ENCODE data around the gene C6orf89. TPM values are rescaled to one million over a fixed set of nuclear protein-coding genes. Genes with fewer than 3 reads are reported as not detected.

Gene C6orf89
- total RNA-seq, 4 donors from 2014 or later, result 7.8 to 41.8 (median 28.2) TPM

DNA sequence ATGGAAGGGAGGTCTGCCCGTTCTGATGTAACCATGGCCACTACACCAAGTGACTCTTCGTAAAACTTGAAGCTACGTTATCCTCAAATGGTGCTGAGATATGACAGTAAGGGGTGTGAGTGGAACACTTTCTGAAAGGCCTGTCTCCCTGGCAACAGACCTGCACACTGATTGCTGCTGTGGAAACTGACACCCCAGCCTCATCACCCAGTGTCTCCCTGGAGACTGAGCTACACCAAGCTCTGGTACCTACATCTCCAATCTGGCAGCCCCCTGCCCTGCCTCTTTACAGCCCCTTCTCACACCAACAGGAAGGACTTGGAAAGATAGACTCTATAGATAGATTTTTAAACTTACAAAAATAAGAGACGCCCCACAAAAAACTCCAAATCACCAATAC lies 82.0 kb downstream of the C6orf89 start:
- DNase-seq, result no peak
- Histone ChIP-seq H3K27me3 (no peaks in the 10 kb centered on the region), H3K9me3 (no peaks in the 10 kb centered on the region), H3K36me3 (peaks cover 0 to 53% (median 22%) of the 10 kb centered on the region in 4 donors), H3K27ac (no peak overlapping the region), H3K4me3 (no peak overlapping the region), H3K4me1 (peaks cover 0 to 5% (median 0%) of the 10 kb centered on the region in 4 donors)
- TF ChIP-seq EP300 (IDR thresholded peaks at IDR 0.05; ENCODE audit: low read depth) (no peak), POLR2AphosphoS5 (IDR thresholded peaks at IDR 0.05) (no peak), POLR2A (IDR thresholded peaks at IDR 0.05) (no peak)
- TF ChIP-seq, protein P1, sequence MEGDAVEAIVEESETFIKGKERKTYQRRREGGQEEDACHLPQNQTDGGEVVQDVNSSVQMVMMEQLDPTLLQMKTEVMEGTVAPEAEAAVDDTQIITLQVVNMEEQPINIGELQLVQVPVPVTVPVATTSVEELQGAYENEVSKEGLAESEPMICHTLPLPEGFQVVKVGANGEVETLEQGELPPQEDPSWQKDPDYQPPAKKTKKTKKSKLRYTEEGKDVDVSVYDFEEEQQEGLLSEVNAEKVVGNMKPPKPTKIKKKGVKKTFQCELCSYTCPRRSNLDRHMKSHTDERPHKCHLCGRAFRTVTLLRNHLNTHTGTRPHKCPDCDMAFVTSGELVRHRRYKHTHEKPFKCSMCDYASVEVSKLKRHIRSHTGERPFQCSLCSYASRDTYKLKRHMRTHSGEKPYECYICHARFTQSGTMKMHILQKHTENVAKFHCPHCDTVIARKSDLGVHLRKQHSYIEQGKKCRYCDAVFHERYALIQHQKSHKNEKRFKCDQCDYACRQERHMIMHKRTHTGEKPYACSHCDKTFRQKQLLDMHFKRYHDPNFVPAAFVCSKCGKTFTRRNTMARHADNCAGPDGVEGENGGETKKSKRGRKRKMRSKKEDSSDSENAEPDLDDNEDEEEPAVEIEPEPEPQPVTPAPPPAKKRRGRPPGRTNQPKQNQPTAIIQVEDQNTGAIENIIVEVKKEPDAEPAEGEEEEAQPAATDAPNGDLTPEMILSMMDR (IDR thresholded peaks at IDR 0.05), result no peak
- 91 to 100% methylated on average over 1 to 4 of the region's 4 CpGs for whole genome bisulfite sequencing, 2 donors (ENCODE audit: low coverage in 1 of 2)
- intact Hi-C loops (cut with DNase I; ENCODE audit: low total_unique reads) (no loop called here), in situ Hi-C loops (cut with MboI; ENCODE audit: low pct_ligation_motif_present in 1 of 4, low pct_unique_long_range_greater_than_20kb in 1 of 4, low sequenced_read_pairs in 3 of 4) (no loop called here)

DNA sequence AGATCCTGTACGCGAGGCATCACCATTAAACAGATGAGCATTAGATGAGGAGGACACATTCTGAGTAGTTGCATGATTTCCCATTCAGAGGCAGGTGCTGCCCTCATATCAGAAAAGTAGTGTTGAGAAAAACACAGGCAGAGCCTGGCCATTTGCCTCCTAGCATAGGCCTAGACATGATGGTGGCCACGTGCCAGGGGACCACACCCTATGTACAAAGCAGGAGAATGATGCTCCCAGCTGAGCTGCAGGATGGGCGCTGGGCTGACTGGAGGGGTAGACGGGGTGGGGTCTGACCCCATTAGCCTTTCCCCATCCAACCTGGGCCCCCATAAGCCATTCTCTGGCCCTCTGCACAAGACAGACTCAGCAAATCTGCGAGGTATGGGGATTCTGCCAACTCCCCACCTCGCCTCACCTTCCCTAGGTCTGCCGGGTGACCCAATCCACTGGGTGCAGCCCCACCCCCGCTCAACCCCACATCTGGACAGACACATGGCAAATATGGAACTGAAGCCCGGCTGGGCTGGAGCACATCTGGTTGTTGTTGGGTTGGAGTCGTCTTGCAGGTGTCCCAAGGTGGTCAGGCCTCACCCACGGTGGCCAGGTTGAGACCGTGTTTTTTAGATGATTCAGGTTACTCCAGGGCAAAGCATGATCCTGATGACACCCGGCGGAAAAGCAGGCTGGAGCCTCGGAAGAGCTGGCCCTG lies 82.7 kb downstream of the C6orf89 start:
- intact Hi-C loops (cut with DNase I; ENCODE audit: low total_unique reads) (no loop called here), in situ Hi-C loops (cut with MboI; ENCODE audit: low pct_ligation_motif_present in 1 of 4, low pct_unique_long_range_greater_than_20kb in 1 of 4, low sequenced_read_pairs in 3 of 4) (no loop called here)
- Histone ChIP-seq H3K27ac (no peak overlapping the region), H3K36me3 (peaks cover 0 to 60% (median 24%) of the 10 kb centered on the region in 4 donors), H3K4me3 (no peak overlapping the region), H3K9me3 (no peaks in the 10 kb centered on the region), H3K4me1 (peaks cover 0 to 5% (median 0%) of the 10 kb centered on the region in 4 donors), H3K27me3 (no peaks in the 10 kb centered on the region)
- peak; percentile 37 for DNase-seq
- 81 to 83% methylated on average over 6 to 16 of the region's 16 CpGs for WGBS, 2 donors (ENCODE audit: low coverage in 1 of 2)
- TF ChIP-seq, protein P1 (IDR thresholded peaks at IDR 0.05), result no peak
- TF ChIP-seq EP300 (IDR thresholded peaks at IDR 0.05; ENCODE audit: low read depth), result no peak
- TF ChIP-seq POLR2AphosphoS5 (IDR thresholded peaks at IDR 0.05), result no peak
- no peak for TF ChIP-seq POLR2A (IDR thresholded peaks at IDR 0.05)

DNA sequence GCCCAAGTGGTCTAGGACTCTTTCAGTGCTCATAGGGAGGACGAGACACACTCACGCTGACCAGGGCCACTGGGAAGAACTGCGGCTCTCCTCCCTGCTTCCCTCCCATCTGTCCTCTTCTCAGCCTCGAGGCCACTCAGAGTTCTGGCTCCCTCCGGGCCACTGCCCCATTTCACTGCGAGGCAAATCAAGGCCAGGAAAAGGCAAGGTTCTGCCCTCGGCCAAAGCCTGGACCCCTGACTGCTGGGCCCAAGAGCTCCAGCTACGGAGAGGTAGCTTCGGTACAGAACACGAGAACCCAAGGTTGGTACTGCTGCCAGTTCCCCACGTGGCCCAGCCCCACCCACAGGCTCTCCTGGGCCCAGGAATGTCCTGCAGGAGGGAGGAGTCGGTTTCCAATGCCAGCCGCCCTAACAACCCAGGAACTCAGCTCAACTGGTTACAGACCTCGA lies 83.5 kb downstream of the C6orf89 start:
- DNase-seq, result no peak
- Histone ChIP-seq H3K4me3 (no peak overlapping the region), H3K27me3 (no peaks in the 10 kb centered on the region), H3K9me3 (no peaks in the 10 kb centered on the region), H3K36me3 (peaks cover 0 to 68% (median 29%) of the 10 kb centered on the region in 4 donors), H3K4me1 (no peaks in the 10 kb centered on the region), H3K27ac (no peak overlapping the region)
- 79% methylated on average over 14 of the region's 14 CpGs; no CpG with 5 or more reads in 1 of the 2 donors for WGBS, 2 donors (ENCODE audit: low coverage in 1 of 2)
- intact Hi-C loops (cut with DNase I; ENCODE audit: low total_unique reads) (no loop called here), in situ Hi-C loops (cut with MboI; ENCODE audit: low pct_ligation_motif_present in 1 of 4, low pct_unique_long_range_greater_than_20kb in 1 of 4, low sequenced_read_pairs in 3 of 4) (no loop called here)
- TF ChIP-seq POLR2A (IDR thresholded peaks at IDR 0.05) (no peak), EP300 (IDR thresholded peaks at IDR 0.05; ENCODE audit: low read depth) (no peak), POLR2AphosphoS5 (IDR thresholded peaks at IDR 0.05) (no peak)
- TF ChIP-seq, protein P1 (IDR thresholded peaks at IDR 0.05), result no peak

DNA sequence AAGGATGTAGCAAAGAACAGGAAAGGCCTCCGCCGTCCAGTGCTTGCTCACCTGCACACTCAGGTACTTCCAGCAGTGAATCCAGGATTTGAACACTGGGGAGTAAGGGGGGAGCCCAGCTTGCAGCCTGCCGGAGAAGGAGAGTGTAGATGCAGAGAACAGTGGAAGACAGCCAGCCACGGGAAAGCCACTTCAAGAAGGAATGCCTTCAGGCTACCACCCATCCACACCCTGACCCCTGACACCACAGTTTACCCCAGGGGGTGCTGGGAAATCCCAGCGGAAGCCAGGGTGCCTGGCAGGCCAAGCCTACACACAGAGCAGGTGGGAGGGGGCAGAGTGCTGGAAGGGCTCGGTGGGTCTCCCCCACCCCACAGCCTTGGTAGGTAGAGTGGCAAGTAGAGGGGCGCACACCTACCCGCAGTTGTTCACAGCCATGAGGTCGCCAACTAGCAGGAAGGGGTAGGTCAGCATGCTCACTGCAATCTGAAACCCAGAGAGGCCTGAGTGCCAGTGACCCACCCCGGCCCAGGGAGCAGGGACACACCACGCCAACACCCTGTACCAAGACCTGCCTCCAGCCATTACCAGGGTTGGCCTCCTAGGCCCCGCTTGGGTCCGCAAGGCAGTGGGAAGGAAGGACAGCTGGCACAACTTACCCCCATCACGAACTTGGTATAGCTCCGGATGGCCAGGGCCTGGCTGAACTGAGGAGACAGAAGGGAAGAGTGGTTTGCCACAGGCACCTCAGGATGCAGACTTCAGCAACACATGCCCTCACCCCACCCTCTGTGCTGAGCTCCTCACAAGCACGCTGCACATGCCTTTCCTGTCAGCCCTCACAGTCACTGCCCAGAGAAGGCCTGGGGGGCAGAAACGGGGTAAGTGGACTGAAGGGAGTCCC lies 84.5 kb downstream of the C6orf89 start:
- in situ Hi-C loops (cut with MboI; ENCODE audit: low pct_ligation_motif_present in 1 of 4, low pct_unique_long_range_greater_than_20kb in 1 of 4, low sequenced_read_pairs in 3 of 4) (no loop called here), intact Hi-C loops (cut with DNase I; ENCODE audit: low total_unique reads) (no loop called here)
- 90% methylated on average over 14 of the region's 17 CpGs; no CpG with 5 or more reads in 1 of the 2 donors for WGBS, 2 donors (ENCODE audit: low coverage in 1 of 2)
- no peak overlapping the region for H3K27ac ChIP-seq
- H3K4me3 ChIP-seq, result no peak overlapping the region
- no peaks in the 10 kb centered on the region for H3K27me3 ChIP-seq
- H3K4me1 ChIP-seq, result no peaks in the 10 kb centered on the region
- no peaks in the 10 kb centered on the region for H3K9me3 ChIP-seq
- no peak for DNase-seq
- TF ChIP-seq POLR2AphosphoS5 (IDR thresholded peaks at IDR 0.05) (no peak), EP300 (IDR thresholded peaks at IDR 0.05; ENCODE audit: low read depth) (no peak), POLR2A (IDR thresholded peaks at IDR 0.05) (no peak)
- TF ChIP-seq, protein P1 (IDR thresholded peaks at IDR 0.05), result no peak
- H3K36me3 ChIP-seq, result peaks cover 0 to 78% (median 33%) of the 10 kb centered on the region in 4 donors
